Body of pancreas (tissue), 4 donors: ENCODE data around the gene MPP3.

ENCODE experiments used
- POLR2A ChIP-seq, 3 donors: fragments of 450-650 bp; IDR thresholded peaks; one replicate each; pipeline ENCODE4 v1.6.1; 2016; ENCODE audit warnings: antibody characterized with exemption in 3 of 3, mild to moderate bottlenecking in 2 of 3
- TF ChIP-seq, protein P1 (sequence below), 7 experiments: fragments of 450-650 bp in 4 of 7; fragments of 200-600 bp in 3 of 7; sonication (generic) in 3 of 7; IDR thresholded peaks; one replicate each; pipeline ENCODE4 v1.5.1; 2016 to 2019; ENCODE audit warnings: antibody characterized with exemption in 7 of 7

DNA sequence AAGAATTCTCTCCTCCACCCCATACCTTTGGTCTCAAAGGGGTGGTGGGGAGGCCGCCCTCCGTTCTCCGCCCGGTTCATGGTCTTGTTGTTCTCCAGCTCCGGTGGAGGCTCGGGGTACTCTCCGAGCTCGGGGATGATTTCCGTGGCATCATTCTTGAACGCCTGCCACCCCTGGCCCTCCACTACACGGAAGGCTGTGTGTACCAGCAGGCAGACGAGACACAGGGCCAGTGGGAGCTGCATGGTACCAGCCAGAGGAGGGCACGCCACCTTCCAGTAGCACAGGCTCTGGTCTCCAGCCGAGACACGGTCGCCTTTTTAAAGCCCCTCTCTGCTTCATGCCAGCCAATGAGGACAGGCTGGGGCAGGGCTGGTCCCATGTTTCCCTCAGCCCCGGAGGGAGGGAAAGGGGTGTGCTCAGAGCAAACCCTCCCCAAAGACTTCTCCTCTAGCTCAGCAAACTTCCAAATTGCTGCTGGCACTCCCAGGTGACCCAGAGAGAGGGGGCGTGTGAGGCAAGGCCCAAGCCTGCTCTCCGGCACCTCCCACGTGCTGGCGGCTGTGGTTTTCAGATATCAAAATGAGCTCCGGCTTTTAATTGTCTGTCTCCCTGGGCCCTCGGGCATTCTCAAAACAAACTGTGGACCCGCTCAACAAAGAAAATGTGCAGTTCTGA, 74.3 kb downstream of the MPP3 start, which contains the start of gene SOST:
- TF ChIP-seq, protein P1, sequence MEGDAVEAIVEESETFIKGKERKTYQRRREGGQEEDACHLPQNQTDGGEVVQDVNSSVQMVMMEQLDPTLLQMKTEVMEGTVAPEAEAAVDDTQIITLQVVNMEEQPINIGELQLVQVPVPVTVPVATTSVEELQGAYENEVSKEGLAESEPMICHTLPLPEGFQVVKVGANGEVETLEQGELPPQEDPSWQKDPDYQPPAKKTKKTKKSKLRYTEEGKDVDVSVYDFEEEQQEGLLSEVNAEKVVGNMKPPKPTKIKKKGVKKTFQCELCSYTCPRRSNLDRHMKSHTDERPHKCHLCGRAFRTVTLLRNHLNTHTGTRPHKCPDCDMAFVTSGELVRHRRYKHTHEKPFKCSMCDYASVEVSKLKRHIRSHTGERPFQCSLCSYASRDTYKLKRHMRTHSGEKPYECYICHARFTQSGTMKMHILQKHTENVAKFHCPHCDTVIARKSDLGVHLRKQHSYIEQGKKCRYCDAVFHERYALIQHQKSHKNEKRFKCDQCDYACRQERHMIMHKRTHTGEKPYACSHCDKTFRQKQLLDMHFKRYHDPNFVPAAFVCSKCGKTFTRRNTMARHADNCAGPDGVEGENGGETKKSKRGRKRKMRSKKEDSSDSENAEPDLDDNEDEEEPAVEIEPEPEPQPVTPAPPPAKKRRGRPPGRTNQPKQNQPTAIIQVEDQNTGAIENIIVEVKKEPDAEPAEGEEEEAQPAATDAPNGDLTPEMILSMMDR (IDR thresholded peaks at IDR 0.05) = no peak
- TF ChIP-seq POLR2A (IDR thresholded peaks at IDR 0.05) = no peak
